Body of pancreas (tissue), 4 donors: ENCODE measurements around the gene SUSD3.

ENCODE experiments used
- CTCF ChIP-seq, 7 experiments: fragments of 450-650 bp in 4 of 7; fragments of 200-600 bp in 3 of 7; sonication (generic) in 3 of 7; IDR thresholded peaks; one replicate each; pipeline ENCODE4 v1.5.1; 2016 to 2019; ENCODE audit warnings: antibody characterized with exemption in 7 of 7
- POLR2A ChIP-seq, 3 donors: fragments of 450-650 bp; IDR thresholded peaks; one replicate each; pipeline ENCODE4 v1.6.1; 2016; ENCODE audit warnings: antibody characterized with exemption in 3 of 3, mild to moderate bottlenecking in 2 of 3

- TF ChIP-seq CTCF (IDR thresholded peaks at IDR 0.05) (no peak), POLR2A (IDR thresholded peaks at IDR 0.05) (no peak)
These were observed 21.9 kb downstream of the SUSD3 start for GRCh38 chr9:93080406-93080805.
